Measurements from ENCODE around the gene TCF7. TPM values are rescaled to one million over a fixed set of nuclear protein-coding genes. Genes with fewer than 3 reads are reported as not detected.
A peak's percentile ranks its signal among the peaks of the same experiment; 100 is the strongest.

The TCF7 gene
- total RNA-seq, 1 experiment from 2014 or later: 18.2 TPM

GRCh38 chr5:134100283-134101091 is 14.0 kb upstream of the TCF7 start:
- Histone ChIP-seq H3K4me1 (ENCODE audit: insufficient read depth, low read length) (no peaks in the 10 kb centered on the region), H4K5ac (ENCODE audit: insufficient read length, low read depth, low read length) (no peak overlapping the region), H3K27ac (ENCODE audit: insufficient read length, low read depth, low read length) (no peak overlapping the region), H3K23ac (ENCODE audit: insufficient read length, low read depth, low read length) (no peak overlapping the region), H3K56ac (ENCODE audit: insufficient read length, low read depth, low read length) (no peak overlapping the region), H3K9me3 (ENCODE audit: control insufficient read depth, low read depth, low read length) (no peaks in the 10 kb centered on the region), H3K79me1 (ENCODE audit: insufficient read depth, low read depth, low read length, poor library complexity, severe bottlenecking) (no peaks in the 10 kb centered on the region), H3K4me2 (ENCODE audit: insufficient read depth, insufficient read length, low read length) (peak overlapping the region; percentile 7), H3K18ac (ENCODE audit: insufficient read length, low read depth, low read length) (peak overlapping the region; percentile 4), H3K79me2 (ENCODE audit: insufficient read depth, low read length) (no peaks in the 10 kb centered on the region), H2BK12ac (ENCODE audit: insufficient read length, low read depth, low read length) (no peak overlapping the region), H3K9ac (ENCODE audit: extremely low read depth, insufficient read length, low read length) (no peak overlapping the region), H3K27me3 (ENCODE audit: insufficient read depth, low read length) (peaks cover 5% of the 10 kb centered on the region; the same call in 1 of the 2 replicates), H2BK20ac (ENCODE audit: low read depth, low read length, poor library complexity, severe bottlenecking) (no peak overlapping the region), H2AFZ (ENCODE audit: low read length) (no peak overlapping the region), H2BK120ac (ENCODE audit: low read depth, low read length, poor library complexity, severe bottlenecking) (no peak overlapping the region), H3K14ac (ENCODE audit: insufficient read depth, low read length) (no peak overlapping the region), H4K91ac (ENCODE audit: insufficient read length, low read depth, low read length) (no peak overlapping the region), H4K8ac (replicated peaks; ENCODE audit: insufficient read length, low read depth, low read length) (no peak overlapping the region), H3K4ac (ENCODE audit: low read depth, low read length) (no peak overlapping the region), H3K23me2 (ENCODE audit: insufficient read length, low read depth, low read length, poor library complexity, severe bottlenecking) (no peaks in the 10 kb centered on the region), H2BK15ac (ENCODE audit: low read depth, low read length) (no peak overlapping the region), H2AK5ac (ENCODE audit: insufficient read length, low read length) (no peak overlapping the region), H2BK5ac (ENCODE audit: insufficient read length, low read length) (no peak overlapping the region), H4K20me1 (ENCODE audit: control insufficient read depth, insufficient read depth, insufficient read length) (no peaks in the 10 kb centered on the region), H3T11ph (ENCODE audit: low read length) (no peak overlapping the region)
- Mint-ChIP-seq H3K27ac (peak overlapping the region; percentile 44 to 96 (median 66); a peak in 4 of 7 replicates), H3K9me3 (no peaks in the 10 kb centered on the region), H3K36me3 (ENCODE audit: insufficient read depth in 1 of 3, low read depth in 3 of 3) (no peaks in the 10 kb centered on the region), H3K4me1 (peaks cover 61 to 68% of the 10 kb centered on the region in 2 experiments), H3K4me3 (peak overlapping the region in 1 of 2 experiments; percentile 63; a peak in 3 of 5 replicates), H3K27me3 (ENCODE audit: low read depth) (peaks cover 68% of the 10 kb centered on the region)
- peak; percentile 72 for DNase-seq
- WGBS (ENCODE audit: extremely low coverage, insufficient read length, low lambda C conversion rate): no CpG with 5 or more reads among the region's 10 CpGs
- no peak for TF ChIP-seq CTCF (conservative IDR thresholded peaks at IDR 0.05)

Measured in H9 (cell line).